ENCODE results near the gene PPP1R1A.

Gene PPP1R1A

DNA sequence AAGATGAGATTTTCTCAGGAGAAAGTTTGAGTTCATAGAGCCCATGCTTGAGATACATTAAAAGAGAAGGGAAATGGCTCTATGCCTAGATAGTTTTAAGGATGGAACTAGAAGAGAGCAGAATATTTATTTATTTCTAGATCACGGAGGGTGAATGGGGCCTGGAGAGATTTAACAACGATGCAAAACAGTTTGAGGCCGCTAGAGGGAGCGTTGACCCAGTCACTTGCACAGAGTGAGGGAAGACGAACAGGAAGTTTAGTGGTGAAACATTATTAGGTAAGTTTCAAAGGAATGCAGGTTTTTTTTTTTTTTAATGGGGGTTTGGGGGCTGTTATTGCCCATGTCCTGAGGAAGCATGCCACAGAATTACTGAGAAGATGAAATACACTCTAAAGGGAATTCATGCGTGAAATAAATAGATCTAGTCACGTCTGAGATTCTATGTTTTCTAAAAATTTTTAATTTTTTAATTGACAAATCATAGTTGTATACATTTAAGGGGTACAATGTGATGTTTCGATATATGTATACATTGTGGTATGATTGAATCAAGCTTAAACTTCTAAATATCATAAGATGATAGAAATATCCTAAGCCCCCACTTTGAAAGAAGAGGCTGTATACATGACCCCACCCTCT lies 14.8 kb upstream of the PPP1R1A start:
- H3K9me3 ChIP-seq (ENCODE audit: control insufficient read depth, insufficient read depth, low read length): no peaks in the 10 kb centered on the region
- no peaks in the 10 kb centered on the region for H3K4me1 ChIP-seq (ENCODE audit: control insufficient read depth, low read length)
- H4K20me1 ChIP-seq (ENCODE audit: control insufficient read depth, insufficient read depth, low read depth, low read length): no peaks in the 10 kb centered on the region
- TF ChIP-seq, protein P1, sequence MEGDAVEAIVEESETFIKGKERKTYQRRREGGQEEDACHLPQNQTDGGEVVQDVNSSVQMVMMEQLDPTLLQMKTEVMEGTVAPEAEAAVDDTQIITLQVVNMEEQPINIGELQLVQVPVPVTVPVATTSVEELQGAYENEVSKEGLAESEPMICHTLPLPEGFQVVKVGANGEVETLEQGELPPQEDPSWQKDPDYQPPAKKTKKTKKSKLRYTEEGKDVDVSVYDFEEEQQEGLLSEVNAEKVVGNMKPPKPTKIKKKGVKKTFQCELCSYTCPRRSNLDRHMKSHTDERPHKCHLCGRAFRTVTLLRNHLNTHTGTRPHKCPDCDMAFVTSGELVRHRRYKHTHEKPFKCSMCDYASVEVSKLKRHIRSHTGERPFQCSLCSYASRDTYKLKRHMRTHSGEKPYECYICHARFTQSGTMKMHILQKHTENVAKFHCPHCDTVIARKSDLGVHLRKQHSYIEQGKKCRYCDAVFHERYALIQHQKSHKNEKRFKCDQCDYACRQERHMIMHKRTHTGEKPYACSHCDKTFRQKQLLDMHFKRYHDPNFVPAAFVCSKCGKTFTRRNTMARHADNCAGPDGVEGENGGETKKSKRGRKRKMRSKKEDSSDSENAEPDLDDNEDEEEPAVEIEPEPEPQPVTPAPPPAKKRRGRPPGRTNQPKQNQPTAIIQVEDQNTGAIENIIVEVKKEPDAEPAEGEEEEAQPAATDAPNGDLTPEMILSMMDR (IDR thresholded peaks at IDR 0.05; ENCODE audit: low read depth, low read length, poor library complexity, severe bottlenecking): peak; percentile 88
- TF ChIP-seq EZH2phosphoT487 (IDR thresholded peaks at IDR 0.05; ENCODE audit: borderline replicate concordance, low read length): no peak
- no peak overlapping the region for H3K4me2 ChIP-seq (ENCODE audit: low read length)
- no peak overlapping the region for H3K27ac ChIP-seq (ENCODE audit: low read depth, low read length)
- peaks cover 15% of the 10 kb centered on the region; the same call in 1 of the 2 replicates for H3K27me3 ChIP-seq (ENCODE audit: control insufficient read depth, low read length)
- no peaks in the 10 kb centered on the region for H3K36me3 ChIP-seq (ENCODE audit: control insufficient read depth, low read length)
- H3K4me3 ChIP-seq (ENCODE audit: low read length): no peak overlapping the region
- no peaks in the 10 kb centered on the region for H3F3A ChIP-seq (ENCODE audit: control insufficient read depth, insufficient read depth)
- H3K79me2 ChIP-seq (ENCODE audit: control insufficient read depth, low read length): no peaks in the 10 kb centered on the region
- H3K9me2 ChIP-seq (replicated peaks; ENCODE audit: control insufficient read depth, low read length): no peaks in the 10 kb centered on the region

DNA sequence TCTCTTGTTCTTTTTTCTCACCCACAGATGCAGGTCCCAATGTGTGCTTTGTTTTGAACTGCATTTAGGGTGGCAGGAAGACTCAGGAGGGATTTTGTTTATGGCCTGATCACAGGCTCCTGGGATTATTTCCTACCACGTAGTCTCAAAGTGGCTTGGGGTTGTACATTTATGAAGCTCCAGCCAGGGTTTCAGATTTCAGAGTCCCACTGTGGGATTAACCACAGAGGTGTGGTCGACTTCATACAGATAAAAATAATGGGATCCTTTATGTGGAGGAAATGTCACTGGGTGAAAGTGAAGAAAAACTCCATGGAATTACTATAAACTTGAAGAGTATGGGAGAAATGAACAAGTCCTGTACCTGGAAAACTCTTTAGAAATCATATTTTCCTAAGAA lies 14.2 kb upstream of the PPP1R1A start:
- Histone ChIP-seq H3K9me3 (ENCODE audit: control insufficient read depth, insufficient read depth, low read length) (no peaks in the 10 kb centered on the region), H3F3A (ENCODE audit: control insufficient read depth, insufficient read depth) (no peaks in the 10 kb centered on the region), H3K27me3 (ENCODE audit: control insufficient read depth, low read length) (peaks cover 11% of the 10 kb centered on the region; the same call in 1 of the 2 replicates), H3K79me2 (ENCODE audit: control insufficient read depth, low read length) (no peaks in the 10 kb centered on the region), H3K4me1 (ENCODE audit: control insufficient read depth, low read length) (no peaks in the 10 kb centered on the region), H4K20me1 (ENCODE audit: control insufficient read depth, insufficient read depth, low read depth, low read length) (no peaks in the 10 kb centered on the region), H3K4me3 (ENCODE audit: low read length) (no peak overlapping the region), H3K27ac (ENCODE audit: low read depth, low read length) (no peak overlapping the region), H3K4me2 (ENCODE audit: low read length) (no peak overlapping the region), H3K9me2 (replicated peaks; ENCODE audit: control insufficient read depth, low read length) (no peaks in the 10 kb centered on the region), H3K36me3 (ENCODE audit: control insufficient read depth, low read length) (no peaks in the 10 kb centered on the region)
- TF ChIP-seq EZH2phosphoT487 (IDR thresholded peaks at IDR 0.05; ENCODE audit: borderline replicate concordance, low read length): no peak
- TF ChIP-seq, protein P1 (IDR thresholded peaks at IDR 0.05; ENCODE audit: low read depth, low read length, poor library complexity, severe bottlenecking): no peak

DNA sequence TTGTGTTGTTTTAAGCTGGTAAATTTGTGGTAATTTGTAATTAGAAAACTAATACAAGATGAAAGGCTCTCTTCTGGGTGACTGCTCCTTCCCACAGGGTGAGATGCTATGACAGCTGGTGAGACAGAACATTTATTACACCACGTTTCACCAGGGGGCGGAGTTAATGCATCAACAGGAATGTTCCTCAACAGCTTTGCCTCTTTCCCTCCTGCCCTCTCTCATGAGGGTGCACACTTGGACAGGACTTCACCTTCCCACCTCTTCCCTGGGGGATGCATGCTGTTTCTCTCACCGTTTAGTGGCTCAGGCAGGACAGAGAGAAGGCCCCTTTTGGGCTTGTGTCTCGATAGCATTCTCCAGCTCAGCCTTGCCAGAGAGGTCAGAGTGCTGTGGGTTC lies 13.4 kb upstream of the PPP1R1A start:
- H3K9me2 ChIP-seq (replicated peaks; ENCODE audit: control insufficient read depth, low read length): no peaks in the 10 kb centered on the region
- no peaks in the 10 kb centered on the region for H3K4me1 ChIP-seq (ENCODE audit: control insufficient read depth, low read length)
- no peak overlapping the region for H3K27ac ChIP-seq (ENCODE audit: low read depth, low read length)
- no peak for TF ChIP-seq EZH2phosphoT487 (IDR thresholded peaks at IDR 0.05; ENCODE audit: borderline replicate concordance, low read length)
- TF ChIP-seq, protein P1 (IDR thresholded peaks at IDR 0.05; ENCODE audit: low read depth, low read length, poor library complexity, severe bottlenecking): no peak
- no peaks in the 10 kb centered on the region for H4K20me1 ChIP-seq (ENCODE audit: control insufficient read depth, insufficient read depth, low read depth, low read length)
- H3K27me3 ChIP-seq (ENCODE audit: control insufficient read depth, low read length): peaks cover 3% of the 10 kb centered on the region; the same call in 1 of the 2 replicates
- no peaks in the 10 kb centered on the region for H3F3A ChIP-seq (ENCODE audit: control insufficient read depth, insufficient read depth)
- no peaks in the 10 kb centered on the region for H3K9me3 ChIP-seq (ENCODE audit: control insufficient read depth, insufficient read depth, low read length)
- H3K4me2 ChIP-seq (ENCODE audit: low read length): no peak overlapping the region
- no peaks in the 10 kb centered on the region for H3K36me3 ChIP-seq (ENCODE audit: control insufficient read depth, low read length)
- no peak overlapping the region for H3K4me3 ChIP-seq (ENCODE audit: low read length)
- H3K79me2 ChIP-seq (ENCODE audit: control insufficient read depth, low read length): no peaks in the 10 kb centered on the region
